AG09319 (cell line): ENCODE results near the gene ARAP2.

Experiments
- DNase-seq: peaks from one replicate; pipeline ENCODE4 v3.0.0-alpha.2; 2010; ENCODE audit warnings: low read depth; ENCODE audit errors: extremely low read depth
- CTCF ChIP-seq: IDR thresholded peaks from 2 replicates; pipeline ENCODE4 v1.5.1; 2011; ENCODE audit warnings: low read depth, mild to moderate bottlenecking, inconsistent platforms, low read length, moderate library complexity

Gene ARAP2

GRCh38 chr4:36255577-36255976 is 11.3 kb upstream of the ARAP2 start:
- no peak for DNase-seq
- TF ChIP-seq CTCF, result no peak

- DNase-seq, result no peak
- TF ChIP-seq CTCF, result no peak
Observed at GRCh38 chr4:36254371-36254770, 10.1 kb upstream of the ARAP2 start.

GRCh38 chr4:36251983-36252382 is 7.7 kb upstream of the ARAP2 start:
- TF ChIP-seq CTCF, result no peak

GRCh38 chr4:36249610-36250009 is 5.3 kb upstream of the ARAP2 start:
- TF ChIP-seq CTCF, result no peak
- DNase-seq, result no peak

More at GRCh38 chr4:36251983-36252382, 7.7 kb upstream of the ARAP2 start:
- no peak for DNase-seq

- no peak for TF ChIP-seq CTCF
- DNase-seq, result no peak
Observed at GRCh38 chr4:36243355-36244256, 708 bp downstream of the ARAP2 start.

- DNase-seq, result no peak
- TF ChIP-seq CTCF, result no peak
Observed at GRCh38 chr4:36242629-36243354, 1.5 kb downstream of the ARAP2 start.

- no peak for DNase-seq
- no peak for TF ChIP-seq CTCF
Observed at GRCh38 chr4:36241771-36242170, 2.5 kb downstream of the ARAP2 start.
